Liver (tissue), 3 donors: ENCODE results near the gene SNX19.

Source experiments
- CTCF ChIP-seq: fragments of 150-350 bp; IDR thresholded peaks from 2 replicates; pipeline ENCODE4 v1.5.1; 2017; ENCODE audit warnings: improper control_type of control experiment, low read depth, low read length; ENCODE audit not compliant: missing input control
- EGR1 ChIP-seq, 2 donors: IDR thresholded peaks; 2 replicates each; pipeline ENCODE4 v1.6.1; 2016 to 2018; ENCODE audit warnings: antibody characterized with exemption in 2 of 2, low read depth in 2 of 2
- HNF4G ChIP-seq: IDR thresholded peaks from 2 replicates; pipeline ENCODE4 v1.6.1; 2016; ENCODE audit warnings: antibody characterized with exemption
- JUND ChIP-seq, 2 donors: IDR thresholded peaks; 2 replicates each; pipeline ENCODE4 v1.6.1; 2016; ENCODE audit warnings: antibody characterized with exemption in 2 of 2
- MAX ChIP-seq: IDR thresholded peaks from 2 replicates; pipeline ENCODE4 v1.6.1; 2016; ENCODE audit warnings: antibody characterized with exemption
- NR2F2 ChIP-seq: IDR thresholded peaks from 2 replicates; pipeline ENCODE4 v1.6.1; 2016; ENCODE audit warnings: antibody characterized with exemption
- SP1 ChIP-seq: IDR thresholded peaks from 2 replicates; pipeline ENCODE4 v1.6.1; 2018; ENCODE audit warnings: antibody characterized with exemption, mild to moderate bottlenecking
- TAF1 ChIP-seq: conservative IDR thresholded peaks from 2 replicates; pipeline ENCODE4 v1.6.1; 2016; ENCODE audit warnings: antibody characterized with exemption, mild to moderate bottlenecking
- ZBTB33 ChIP-seq: IDR thresholded peaks from 2 replicates; pipeline ENCODE4 v1.6.1; 2016; ENCODE audit warnings: antibody characterized with exemption
- TF ChIP-seq, protein P1 (sequence below): IDR thresholded peaks from 2 replicates; pipeline ENCODE4 v1.6.1; 2016; ENCODE audit warnings: antibody characterized with exemption, mild to moderate bottlenecking
- donor health status: healthy.
- donor health status: healthy.

DNA sequence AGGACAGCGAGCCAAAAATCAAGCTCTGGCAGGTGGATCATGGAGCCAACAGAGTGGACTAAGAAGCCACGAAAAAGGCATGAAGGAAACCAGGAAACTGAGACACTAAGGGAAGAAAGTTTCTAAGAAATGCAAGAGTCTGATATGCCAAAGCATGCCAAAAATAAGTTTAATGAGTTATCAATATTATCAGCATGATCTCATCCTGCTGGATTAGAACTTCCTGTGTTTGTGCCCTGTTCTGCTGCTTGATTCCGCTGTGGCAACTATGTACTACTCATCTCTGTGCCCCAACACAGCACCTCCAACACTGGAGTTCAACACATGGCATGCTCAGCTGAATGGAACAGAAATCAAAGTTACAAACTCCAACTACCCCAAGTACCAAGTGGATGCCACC is 10.8 kb downstream of the SNX19 start:
- TF ChIP-seq CTCF (no peak), TAF1 (no peak), ZBTB33 (no peak), HNF4G (no peak), JUND (IDR thresholded peaks at IDR 0.05) (no peak), SP1 (no peak), MAX (no peak), EGR1 (IDR thresholded peaks at IDR 0.05; ENCODE audit: low read depth in 2 of 2) (no peak), NR2F2 (no peak)
- TF ChIP-seq, protein P1, sequence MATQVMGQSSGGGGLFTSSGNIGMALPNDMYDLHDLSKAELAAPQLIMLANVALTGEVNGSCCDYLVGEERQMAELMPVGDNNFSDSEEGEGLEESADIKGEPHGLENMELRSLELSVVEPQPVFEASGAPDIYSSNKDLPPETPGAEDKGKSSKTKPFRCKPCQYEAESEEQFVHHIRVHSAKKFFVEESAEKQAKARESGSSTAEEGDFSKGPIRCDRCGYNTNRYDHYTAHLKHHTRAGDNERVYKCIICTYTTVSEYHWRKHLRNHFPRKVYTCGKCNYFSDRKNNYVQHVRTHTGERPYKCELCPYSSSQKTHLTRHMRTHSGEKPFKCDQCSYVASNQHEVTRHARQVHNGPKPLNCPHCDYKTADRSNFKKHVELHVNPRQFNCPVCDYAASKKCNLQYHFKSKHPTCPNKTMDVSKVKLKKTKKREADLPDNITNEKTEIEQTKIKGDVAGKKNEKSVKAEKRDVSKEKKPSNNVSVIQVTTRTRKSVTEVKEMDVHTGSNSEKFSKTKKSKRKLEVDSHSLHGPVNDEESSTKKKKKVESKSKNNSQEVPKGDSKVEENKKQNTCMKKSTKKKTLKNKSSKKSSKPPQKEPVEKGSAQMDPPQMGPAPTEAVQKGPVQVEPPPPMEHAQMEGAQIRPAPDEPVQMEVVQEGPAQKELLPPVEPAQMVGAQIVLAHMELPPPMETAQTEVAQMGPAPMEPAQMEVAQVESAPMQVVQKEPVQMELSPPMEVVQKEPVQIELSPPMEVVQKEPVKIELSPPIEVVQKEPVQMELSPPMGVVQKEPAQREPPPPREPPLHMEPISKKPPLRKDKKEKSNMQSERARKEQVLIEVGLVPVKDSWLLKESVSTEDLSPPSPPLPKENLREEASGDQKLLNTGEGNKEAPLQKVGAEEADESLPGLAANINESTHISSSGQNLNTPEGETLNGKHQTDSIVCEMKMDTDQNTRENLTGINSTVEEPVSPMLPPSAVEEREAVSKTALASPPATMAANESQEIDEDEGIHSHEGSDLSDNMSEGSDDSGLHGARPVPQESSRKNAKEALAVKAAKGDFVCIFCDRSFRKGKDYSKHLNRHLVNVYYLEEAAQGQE, result no peak
